Stimulated activated CD4-positive, alpha-beta T cell treated with anti-CD3 and anti-CD28 coated beads, Interleukin-15, amount 100 ng/mL, for 1 hour (primary cell): ENCODE results near the gene PLPP4.

ENCODE experiments used
- DNase-seq, 2 donors: peaks; one replicate each; pipeline ENCODE4 v3.0.0-alpha.2; 2020; ENCODE audit warnings: low read depth in 1 of 2, low spot score in 1 of 2

PLPP4 gene

DNA sequence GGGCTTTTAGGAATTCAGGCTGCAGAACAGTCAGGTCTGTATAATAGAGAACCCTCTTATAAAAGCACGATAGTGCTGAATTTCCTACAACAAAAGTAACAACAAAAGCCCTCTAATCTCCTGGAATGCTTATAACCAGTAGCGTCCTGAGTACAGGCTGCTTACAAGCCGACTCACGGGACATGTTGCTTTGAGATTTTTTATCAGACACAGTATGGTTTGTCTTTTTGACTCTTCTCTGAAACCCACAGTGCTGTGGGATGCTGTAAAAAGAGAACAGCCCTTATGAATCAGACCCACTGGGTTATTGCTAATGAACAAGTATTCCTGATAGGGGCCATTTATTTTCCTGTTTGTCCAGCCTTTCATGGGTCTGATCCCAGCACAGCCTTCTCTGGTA is 59.4 kb downstream of the PLPP4 start:
- no peak for DNase-seq

DNA sequence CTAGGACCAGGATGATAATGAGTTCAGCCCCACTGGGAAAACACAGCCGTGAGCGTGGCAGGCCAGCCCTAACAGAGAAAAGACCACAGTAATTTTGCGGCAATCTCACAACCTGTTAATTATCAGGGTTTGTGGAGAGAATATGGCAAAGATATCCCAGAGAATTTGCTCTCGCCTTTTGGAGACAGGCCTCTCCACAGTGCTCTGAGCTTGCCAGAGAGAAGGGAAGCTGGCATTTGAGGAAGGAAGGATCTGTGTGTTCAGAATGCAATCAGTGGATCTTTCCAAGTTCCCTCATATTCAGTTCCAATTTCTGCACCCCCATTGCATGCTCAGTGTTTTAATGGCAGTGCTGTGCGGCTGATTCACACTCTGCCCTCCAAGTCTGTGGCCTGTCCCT is 60.2 kb downstream of the PLPP4 start:
- DNase-seq, result no peak

DNA sequence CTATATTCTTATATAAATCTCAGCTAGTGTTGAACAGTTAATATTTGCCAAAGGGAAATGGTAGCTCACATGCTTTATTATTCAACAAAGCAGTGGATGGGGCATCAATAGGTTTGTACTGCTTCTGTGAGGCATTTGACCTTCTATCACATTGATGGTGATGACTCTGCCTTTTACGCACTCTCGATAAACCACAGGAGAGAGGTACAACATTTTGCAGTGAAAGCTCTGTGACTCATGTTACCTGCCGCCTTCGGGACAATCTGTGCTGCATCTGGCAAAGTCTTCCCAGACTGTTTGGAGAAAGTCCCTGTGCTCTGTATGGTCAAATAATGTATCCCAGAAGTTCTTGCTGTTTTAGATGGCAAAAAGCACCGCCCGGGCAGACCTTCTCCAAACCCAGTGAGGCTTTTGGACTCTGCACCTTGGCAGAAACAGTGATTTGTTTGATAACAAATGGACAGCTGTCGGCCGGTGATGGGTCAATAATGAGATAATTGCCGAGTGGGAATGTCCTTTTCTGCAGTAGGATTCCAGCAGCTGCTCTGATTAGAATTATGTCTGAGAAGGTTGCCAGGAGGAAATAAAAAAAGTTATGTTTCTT is 61.0 kb downstream of the PLPP4 start:
- no peak for DNase-seq

DNA sequence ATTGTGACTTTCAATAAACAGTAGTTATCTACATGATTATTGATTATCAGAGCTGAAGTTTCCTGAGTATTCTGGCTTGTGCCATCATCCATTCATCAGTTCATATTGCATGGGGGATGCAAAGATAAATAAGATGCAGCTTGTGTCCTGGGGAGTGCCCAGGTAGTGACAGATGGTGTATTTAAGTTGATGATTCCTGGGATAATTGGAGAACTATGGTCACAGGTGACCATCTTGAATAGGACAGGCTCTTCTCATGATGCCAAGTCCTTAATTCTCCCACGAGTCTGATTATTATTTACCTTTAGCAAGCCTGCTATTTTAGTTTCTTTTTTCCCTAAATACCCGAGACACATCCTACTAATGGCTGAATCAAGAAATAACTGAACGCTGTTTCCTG is 64.9 kb downstream of the PLPP4 start:
- no peak for DNase-seq

DNA sequence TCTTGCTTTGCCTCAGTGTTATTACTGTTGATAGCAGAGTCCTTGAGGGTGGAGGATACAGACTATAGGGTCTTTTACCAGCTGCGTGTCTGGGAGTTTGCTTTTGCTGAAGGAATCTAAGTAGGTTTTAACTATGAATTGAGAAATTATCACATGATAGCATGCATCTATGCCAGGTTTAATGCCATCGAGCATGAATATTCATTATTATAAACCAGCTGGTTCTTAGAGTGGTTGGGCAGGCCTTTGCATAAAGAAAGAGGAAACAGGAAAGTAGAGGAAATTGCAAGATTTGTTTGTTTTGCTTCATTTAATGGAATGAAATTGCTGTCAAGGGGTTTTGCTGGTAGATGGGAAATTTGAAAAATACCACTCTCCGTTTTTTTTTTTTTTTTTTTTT is 70.7 kb downstream of the PLPP4 start:
- no peak for DNase-seq

DNA sequence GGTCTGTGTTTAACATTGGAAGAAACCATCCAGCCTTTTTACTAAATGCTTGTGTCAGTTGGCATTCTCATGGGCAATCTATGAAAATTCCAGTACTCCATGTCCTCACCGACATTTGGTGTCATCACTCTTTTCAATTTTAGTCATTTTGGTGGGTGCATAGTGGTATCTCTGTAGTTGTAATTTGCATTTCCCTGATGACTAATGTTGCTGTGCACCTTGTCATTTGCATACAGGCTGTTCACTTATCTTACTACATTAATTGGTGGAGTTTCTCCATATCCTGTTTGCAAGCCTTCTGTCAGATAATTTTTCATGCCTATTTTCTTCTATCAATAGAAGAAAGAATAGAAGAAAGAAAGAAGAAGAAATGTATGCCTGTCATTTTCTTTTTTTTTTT is 73.7 kb downstream of the PLPP4 start:
- no peak for DNase-seq

DNA sequence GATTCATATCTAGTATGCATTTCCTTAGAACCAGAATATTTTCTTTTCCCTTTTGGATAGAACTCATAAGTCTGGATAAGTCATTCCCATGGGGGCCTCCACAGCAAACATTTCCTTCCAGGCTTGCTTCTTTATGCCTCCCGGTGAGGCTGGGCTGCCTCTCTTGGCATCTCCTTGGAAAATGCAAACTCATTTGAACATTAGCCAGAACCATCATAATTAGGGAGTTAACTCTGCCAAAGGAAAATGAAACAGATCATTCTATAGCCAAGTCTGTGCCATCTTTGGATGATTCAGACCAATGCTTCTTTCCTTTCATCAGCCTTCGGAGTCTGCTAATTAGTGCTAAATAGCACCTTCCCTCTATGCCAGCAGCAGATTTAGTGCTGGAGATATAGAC is 81.1 kb downstream of the PLPP4 start:
- DNase-seq, result no peak

DNA sequence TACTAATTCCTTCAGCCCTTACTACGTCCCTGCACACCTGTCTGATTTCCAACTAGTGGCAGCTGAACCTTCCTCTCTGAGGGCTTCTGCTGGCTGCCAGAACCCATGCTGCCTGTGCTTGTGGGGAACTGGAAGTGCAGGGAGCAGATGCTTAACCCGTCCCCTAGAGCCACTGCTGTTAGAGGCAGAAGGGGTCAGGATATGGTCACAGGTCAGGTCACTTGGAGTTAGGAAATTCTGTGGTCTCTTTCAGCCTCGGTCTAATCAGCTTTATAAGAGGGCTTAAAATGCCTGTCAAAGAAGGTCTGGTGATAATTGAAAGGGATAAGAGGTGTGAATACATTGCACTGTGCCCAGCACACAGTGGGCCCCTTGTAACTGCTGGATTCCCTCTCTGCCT is 82.0 kb downstream of the PLPP4 start:
- no peak for DNase-seq

DNA sequence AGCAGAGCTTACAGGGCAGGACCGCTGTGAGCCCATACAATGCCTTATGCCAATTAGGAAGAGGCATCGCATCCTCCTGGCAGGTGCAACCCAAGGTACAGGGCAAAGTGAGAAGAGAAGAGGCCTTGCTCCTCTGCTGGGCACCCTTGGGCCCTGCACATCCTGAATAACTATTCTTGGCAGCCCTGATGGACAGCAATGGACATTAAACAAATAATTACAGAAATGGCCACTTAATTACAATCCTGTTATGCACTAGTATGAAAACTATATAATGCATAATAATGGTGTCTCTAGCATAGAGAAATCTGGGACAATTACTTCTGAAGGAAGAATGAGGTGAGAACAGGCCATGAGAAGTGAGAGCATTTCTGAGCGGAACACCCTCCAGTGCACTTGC is 83.5 kb downstream of the PLPP4 start:
- DNase-seq, result no peak

DNA sequence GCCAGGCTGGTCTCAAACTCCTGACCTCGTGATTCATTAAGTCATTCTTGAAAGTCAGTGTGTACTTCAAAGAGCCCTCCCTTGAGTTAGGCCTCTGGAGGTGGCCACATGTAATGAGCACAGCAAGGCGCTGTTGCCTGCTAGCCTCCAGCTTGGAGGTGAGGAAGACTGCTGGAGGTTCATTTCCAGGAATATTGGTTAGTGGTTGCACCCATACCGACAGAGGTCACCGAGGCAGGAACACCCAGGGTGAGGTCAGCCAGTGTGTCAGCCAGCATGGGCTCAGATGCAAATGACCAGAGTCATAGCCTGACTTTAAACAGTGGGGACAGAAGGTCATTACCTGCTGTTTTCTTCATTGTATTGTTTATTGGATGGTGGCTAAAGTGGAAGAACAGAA is 85.0 kb downstream of the PLPP4 start:
- DNase-seq, result no peak

DNA sequence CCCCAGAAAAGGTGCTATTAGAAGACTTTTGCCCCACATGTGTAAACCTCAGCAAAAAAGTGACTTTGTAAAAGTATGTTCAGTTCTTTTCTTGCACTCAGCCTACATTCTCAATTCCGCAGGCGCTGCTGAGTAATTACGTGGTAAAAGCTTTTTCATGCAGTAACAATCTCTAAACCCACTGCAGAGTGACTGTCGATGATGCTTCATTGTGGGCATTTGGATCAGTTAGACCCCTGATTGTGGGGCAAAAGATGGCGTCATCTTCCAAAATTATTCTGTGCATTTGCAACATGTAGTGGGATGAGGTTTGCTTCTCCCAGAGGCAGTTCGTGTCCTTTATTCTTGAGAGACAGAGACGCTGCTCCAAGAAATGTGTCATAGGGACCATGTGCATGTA is 85.6 kb downstream of the PLPP4 start:
- no peak for DNase-seq

DNA sequence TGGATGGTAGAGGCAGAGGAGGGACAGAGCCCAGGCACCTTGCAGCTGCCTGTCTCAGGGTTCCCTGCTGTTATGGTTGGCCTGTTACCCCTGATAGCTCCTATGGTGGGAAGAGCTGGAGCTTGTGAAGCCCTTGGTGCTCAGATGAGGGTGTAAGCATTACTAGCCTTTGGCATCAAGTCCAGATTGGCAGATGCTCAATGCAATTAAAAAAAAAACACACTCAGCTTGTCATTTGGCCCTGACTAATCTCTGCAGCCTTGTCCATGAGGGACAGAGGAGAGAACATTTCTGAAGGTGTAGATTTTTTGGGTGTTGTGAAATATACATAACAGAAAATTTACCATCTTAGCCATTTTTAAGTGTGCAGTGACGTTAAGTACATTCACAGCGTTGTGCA is 86.3 kb downstream of the PLPP4 start:
- no peak for DNase-seq

DNA sequence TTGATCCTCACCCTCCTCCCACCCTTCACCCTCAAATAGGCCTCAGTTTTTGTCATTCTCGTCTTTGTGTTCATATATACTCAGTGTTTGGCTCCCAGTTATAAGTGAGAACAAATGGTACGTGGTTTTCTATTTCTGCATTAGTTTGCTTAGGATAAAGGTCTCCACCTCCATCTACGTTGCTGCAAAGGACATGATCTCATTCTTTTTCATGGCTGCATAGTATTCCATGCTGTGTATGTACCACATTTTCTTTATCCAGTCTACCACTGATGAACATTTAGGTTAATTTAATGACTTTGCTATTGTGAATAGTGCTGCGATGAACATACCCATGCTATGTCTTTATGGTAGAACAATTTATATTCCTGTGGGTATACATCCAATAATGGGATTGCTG is 91.2 kb downstream of the PLPP4 start:
- no peak for DNase-seq

DNA sequence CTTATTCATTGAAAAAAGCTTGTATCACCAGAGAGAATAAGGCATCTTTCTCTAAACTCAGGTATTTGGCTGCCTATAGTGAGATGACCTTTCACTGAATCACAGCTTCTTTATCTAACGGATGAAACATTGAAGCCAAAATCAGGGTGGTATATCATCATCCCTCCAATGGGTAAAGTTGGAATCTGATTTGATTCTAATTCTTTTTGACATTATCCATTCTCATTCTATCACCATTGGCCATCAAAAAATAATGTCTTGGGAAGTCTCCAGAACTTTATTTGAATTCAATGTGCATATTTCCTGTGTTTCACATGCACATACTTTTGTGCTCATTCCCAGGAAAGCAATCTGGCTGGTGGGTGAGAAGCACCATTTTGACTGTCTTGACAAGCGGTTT is 95.2 kb downstream of the PLPP4 start:
- DNase-seq, result no peak

DNA sequence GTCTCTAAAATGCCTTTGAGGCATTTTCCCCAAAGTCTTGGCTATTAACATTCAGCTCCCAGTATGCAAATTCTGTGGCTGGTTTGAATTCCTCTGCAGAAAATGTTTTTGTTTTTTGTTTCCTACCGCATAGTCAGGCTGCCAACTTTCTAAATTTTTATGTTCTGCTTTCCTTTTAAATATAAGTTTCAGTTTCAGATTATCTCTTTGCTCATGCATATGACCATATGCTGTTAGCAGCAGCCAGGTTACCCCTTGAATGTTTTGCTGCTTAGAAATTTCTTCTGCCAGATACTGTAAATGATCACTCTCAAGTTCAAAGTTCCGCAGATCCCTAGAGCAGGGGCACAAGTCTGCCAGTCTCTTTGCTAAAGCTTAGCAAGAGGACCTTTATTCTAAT is 96.9 kb downstream of the PLPP4 start:
- no peak for DNase-seq

DNA sequence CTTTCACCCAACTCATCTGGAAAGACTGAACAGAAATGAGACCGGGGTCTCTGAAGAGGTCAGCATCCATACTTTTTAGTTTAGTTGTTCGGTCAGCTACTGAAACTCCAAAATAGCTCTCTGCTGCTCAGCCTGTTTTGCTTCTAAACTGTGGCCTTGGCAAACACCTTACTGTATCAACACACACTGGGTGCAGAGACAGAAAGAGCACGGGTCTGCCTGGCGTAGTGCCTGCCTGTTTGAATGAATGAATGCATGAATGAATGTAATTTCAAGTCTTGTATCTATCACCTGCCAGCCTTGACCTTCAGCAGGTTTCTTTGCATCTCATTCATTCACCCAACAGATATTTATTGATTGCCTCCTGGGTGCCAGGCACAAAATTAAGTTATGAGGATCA is 98.4 kb downstream of the PLPP4 start:
- no peak for DNase-seq

DNA sequence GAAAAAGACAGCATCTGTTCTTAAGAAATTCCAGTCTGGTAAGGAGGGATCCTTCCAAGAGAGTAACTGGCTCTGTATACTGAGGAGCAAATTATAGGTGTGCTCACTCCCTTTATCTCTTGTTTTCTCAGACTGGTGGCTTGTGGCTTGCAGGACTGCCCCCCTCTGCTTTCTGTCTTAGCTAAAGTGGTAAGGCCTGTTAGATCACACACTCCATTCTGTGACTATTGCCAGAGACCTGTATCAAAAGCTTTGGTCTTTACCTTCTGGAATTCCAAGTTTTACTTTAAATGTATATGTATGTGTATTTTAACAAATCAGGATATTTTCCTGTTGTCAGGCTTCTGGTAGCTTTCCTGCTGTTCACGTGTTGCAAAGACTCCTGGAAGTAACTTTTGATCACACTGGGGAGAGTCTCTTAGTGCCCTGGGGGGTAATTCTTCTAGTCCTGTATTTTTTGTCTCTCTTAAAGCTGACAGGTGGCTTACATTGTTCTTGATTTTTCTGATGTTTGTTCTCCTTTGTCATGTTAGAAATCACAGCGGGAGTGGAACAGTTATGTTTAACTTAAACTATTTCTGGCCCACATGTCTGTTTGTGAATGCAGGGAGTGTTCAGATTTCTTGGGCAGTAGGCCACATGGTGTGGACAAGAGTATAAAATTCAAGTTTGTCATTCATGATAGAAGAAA is 99.0 kb downstream of the PLPP4 start:
- DNase-seq, result no peak

DNA sequence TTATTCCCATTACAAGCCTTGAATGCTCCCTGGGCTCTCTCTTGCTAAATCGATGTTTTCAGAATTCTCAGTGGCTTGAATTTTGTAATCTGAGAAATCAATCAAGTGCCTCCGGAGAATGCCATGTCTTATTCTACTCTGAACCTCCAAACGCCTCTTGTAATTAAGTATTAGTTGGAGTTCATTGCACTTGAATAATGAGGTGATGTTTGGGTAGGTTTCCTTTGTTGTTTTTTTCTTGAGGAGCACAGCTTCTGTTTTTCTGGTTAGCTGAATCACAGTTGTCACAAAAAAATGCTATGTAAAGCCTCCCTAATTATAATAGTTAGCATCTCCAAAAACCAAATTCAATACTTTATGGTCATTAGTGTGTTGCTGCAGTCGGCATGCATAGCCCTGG is 100.3 kb downstream of the PLPP4 start:
- DNase-seq, result no peak

DNA sequence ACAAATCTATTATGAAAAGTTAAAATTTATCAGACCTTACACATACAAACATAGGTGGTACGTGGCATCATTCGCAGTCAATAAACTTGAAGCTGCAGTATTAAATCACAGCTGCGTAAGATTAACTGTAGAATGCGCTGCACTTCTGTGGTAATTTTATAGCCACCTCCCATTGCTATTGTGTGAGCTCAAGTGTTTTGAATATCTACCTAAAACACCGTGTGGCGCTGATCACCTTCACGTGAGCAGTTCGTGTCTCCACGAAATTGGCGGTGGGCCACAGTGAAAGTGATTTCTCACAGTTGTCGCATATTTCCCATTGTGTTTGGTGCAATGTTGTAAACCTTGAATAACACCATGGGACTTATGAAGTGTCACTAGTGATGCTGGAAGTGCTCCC is 102.8 kb downstream of the PLPP4 start:
- DNase-seq, result no peak

DNA sequence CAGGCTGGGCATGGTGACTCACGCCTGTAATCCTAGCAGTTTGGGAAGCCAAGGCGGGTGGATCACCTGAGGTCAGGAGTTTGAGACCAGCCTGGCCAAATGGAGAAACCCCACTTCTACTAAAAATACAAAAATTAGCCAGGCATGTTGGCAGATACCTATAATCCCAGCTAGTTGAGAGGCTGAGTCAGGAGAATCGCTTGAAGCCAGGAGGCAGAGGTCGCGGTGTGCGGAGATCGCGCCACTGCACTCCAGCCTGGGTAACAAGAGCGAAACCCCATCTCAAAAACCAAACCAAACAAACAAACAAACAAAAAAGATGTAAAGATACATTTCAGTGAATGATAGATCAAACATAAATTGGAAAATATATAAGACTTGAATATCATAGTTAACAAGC is 105.9 kb downstream of the PLPP4 start:
- DNase-seq, result no peak

DNA sequence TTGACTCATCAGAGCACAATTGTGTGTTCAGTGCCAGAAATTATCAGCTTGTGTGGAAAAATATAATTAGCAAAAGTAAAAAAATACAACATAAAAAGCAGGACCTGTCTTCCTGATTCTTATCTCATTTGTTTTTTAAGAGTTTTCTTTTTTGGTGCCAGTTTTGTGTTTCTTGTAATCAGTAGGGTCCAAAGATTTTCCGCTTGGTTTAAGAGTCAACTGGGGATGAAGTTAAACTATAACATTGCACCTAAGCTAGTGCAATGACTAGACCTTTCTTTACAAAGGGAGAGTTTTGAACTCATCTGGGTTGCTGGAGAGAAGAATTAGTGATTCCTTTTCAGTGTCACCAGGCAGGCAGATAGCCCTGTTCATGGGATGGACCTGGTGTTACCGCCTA is 113.4 kb downstream of the PLPP4 start:
- no peak for DNase-seq

DNA sequence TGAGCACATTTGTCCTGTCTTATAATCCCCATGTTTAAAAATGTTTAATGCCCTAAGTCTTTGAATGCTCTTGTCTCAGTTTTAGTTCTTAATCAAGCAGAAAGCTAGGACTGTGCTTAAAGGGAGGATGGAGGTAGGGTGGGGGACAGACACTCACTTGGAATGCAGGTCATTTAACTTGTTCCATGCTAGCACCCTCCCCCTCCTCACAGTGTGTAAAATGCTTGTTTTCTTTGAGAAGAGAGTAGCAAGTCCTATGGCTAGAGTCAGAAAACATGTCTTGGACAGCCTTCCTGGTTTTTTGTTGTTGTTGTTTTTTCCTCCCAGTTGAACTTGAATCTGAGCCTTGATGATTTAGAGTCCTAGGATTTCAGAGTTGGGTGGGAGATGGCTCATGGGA is 114.2 kb downstream of the PLPP4 start:
- DNase-seq, result no peak

DNA sequence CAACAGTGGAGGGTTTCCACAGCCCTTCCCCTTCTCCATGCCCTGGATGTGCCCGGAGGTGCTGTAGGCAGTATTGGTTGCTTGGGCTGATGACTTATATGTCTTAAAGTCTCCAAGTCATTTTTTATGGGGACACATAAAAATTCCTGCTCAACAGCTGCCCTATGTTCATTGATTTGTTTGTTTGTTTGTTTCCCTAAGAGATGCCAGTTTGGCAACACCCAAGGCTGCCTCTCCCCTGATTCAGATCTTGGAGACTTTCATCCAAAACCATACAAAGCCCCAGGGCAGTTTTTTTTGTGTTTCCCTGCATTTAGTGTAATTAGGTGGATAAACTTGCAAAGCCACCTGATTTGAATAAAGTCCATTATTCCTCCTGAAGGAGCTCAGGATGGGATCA is 115.3 kb downstream of the PLPP4 start:
- no peak for DNase-seq
